ENCODE measurements around the gene ADARB1.

- TF ChIP-seq, protein P1, sequence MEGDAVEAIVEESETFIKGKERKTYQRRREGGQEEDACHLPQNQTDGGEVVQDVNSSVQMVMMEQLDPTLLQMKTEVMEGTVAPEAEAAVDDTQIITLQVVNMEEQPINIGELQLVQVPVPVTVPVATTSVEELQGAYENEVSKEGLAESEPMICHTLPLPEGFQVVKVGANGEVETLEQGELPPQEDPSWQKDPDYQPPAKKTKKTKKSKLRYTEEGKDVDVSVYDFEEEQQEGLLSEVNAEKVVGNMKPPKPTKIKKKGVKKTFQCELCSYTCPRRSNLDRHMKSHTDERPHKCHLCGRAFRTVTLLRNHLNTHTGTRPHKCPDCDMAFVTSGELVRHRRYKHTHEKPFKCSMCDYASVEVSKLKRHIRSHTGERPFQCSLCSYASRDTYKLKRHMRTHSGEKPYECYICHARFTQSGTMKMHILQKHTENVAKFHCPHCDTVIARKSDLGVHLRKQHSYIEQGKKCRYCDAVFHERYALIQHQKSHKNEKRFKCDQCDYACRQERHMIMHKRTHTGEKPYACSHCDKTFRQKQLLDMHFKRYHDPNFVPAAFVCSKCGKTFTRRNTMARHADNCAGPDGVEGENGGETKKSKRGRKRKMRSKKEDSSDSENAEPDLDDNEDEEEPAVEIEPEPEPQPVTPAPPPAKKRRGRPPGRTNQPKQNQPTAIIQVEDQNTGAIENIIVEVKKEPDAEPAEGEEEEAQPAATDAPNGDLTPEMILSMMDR (IDR thresholded peaks at IDR 0.05) = no peak
- TF ChIP-seq EZH2 (IDR thresholded peaks at IDR 0.05; ENCODE audit: borderline replicate concordance, insufficient read depth, low read depth, low read length, poor library complexity, severe bottlenecking) = no peak
Measured at GRCh38 chr21:45108034-45108790, 33.8 kb downstream of the ADARB1 start.

All from B cell (primary cell).